Raji (cell line): ENCODE measurements around the gene RNF215.

ENCODE experiments used
- POLR2A ChIP-seq: IDR thresholded peaks from 2 replicates; pipeline ENCODE4 v1.6.1; 2011; ENCODE audit warnings: low read depth, low read length, control low read depth; ENCODE audit not compliant: insufficient read depth

Gene RNF215

GRCh38 chr22:30362651-30363281 is 24.4 kb downstream of the RNF215 start:
- TF ChIP-seq POLR2A, result no peak

DNA sequence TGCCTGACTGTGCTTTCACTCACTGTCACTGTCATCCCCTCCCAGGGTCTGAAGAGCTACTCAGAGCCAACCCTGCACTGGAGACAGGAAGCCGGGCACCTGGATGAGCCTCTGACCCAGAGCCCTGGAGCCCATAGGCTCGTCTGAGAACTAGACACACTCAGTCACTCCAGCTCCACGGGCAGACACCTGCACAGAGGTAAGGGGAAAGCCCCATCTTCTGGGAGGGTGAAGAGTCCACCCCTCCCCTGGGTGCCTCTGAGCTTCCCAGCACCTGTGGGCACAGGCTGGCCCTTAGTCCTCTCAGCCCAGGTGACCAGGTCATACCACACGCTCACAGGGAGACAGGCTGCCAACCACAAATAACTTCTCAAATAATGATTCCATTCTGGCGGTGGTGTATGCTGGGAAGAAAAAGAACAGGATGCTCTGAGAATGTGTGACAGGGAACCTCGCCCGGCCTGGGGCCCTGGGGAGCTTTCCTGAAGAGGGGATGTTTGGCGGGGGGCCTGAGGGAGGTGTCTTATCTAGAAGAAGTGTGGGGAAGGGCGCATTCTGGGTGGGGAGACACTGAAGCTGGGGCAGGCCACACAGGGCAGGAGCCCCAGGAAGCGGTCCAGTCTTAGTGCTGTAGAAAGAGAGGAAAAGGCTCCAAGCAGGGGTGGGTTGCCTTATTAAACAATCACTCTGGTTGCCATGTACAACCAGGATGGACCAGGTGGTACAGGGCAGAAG is 25.1 kb downstream of the RNF215 start:
- TF ChIP-seq POLR2A, result no peak

DNA sequence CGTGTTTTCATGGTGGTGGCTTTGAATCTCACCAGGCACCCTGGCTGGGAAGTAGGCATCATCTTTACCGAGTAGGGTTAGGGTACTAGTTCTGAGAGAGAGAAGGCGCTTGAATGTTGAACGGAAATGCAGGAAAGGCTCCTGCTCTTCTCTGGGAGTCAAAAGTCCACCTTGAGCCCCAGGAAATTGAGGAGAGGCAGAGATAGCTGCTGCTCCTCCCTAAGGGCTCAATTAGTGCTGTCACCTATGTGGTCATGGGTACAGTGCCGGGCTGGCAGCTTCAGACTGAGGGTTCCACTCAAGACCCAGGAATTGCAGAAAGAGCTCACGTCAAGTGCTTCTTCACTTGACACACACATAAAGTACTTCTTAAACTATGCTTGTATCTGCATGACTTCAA is 28.7 kb downstream of the RNF215 start:
- no peak for TF ChIP-seq POLR2A

DNA sequence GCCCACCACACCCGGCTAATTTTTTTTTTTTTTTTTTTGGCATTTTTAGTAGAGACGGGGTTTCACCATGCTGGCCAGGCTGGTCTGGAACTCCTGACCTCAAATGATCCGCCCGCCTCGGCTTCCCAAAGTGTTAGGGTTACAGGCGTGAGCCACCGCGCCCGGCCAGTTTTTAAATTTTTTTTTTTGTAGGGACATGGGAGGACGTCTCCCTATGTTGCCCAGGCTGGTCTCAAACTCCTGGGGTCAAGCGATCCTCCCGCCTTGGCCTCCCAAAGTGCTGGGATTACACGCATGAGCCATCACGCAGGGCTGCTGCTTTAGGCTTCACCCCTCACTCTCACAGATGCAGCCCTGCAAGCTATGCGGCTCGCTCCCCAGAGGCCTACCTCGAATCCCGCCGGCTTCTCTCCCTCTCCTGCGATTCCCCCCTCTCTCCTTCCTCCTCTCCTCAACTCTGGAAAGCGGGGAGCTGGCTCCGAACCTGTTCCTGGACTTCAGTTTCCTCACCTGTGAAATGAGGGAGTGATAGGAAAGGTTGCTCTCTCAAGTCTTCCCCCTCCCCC is 29.5 kb downstream of the RNF215 start:
- TF ChIP-seq POLR2A, result no peak

DNA sequence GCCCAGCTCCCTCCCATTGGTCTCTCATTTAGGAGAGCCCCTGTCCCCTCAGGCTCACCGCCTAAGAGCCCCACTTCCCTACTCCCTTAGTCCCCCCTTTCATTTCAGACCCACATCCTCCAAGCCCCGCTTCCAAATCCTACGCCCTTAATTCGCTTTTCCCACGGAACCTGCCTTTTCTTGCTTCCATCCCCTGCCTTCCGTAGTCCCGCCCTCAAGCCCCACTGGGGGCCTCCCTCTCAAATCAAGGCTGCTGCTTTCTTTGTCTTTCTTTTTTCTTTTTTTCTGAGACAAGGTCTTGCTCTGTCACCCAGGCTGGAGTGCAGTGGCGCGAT is 30.0 kb downstream of the RNF215 start:
- TF ChIP-seq POLR2A, result no peak

GRCh38 chr22:30356449-30357235 is 30.6 kb downstream of the RNF215 start, which contains the start of the genes CCDC157 and SF3A1:
TSS of gene CCDC157 (plus strand) at chr22:30357007. CDS start at chr22:30366001, 8,994 bp downstream.
TSS of gene SF3A1 (minus strand) at chr22:30356894. CDS start at chr22:30356792, 102 bp downstream.
- peak; percentile 95 for TF ChIP-seq POLR2A

DNA sequence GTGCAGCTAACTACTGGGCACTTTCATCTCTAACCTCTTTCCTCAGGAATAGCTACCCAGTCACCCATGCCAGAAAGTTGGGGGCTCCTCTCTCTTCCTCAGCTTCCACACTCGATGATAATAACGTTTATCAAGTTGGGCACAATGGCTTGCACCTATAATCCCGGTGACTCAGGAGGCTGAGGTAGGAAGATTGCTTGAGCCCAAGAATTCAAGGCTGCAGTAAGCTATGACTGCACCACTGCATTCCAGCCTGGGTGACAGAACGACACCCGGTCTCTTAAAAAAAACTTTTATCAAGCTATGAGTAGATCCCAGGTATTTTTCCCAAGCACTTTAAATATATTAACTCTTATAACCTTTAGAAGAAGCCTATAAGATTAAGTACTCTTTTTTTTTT is 32.6 kb downstream of the RNF215 start:
- TF ChIP-seq POLR2A, result no peak

DNA sequence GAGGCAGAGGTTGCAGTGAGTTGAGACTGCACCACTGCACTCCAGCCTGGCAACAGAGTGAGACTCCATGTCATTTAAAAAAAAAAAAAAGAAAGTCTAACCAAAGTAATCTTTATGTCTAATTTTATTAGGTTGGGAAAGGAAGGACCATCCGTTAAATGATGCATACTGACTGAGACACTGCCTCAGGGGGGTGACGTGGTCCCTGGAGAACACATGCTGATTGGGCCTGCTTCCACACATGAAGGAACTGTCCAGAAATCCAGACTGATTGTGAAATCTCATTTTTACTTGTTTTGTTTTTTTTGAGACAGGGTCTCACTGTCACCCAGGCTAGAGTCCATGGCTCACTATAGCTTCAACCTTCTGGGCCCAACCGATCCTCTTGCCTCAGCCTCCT is 36.0 kb downstream of the RNF215 start:
- no peak for TF ChIP-seq POLR2A

DNA sequence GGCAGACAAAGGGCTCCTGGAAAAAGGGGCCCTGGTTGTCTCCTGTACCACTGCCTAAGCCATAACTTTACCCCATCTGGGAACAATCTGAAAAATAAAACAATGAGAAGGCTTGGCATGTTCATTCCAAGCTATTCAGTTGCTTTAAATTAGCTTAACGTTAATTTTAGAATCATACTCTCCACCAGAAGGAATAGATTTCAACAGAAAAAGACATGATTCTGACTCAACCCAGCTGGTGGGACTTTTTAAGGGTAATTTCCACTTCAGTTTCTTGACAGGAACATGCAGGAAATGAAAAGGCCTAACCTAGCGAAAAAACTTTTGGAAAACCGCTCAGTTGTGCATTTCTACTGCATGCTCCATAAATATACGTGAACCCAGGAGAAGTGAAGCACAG is 38.4 kb downstream of the RNF215 start:
- no peak for TF ChIP-seq POLR2A

DNA sequence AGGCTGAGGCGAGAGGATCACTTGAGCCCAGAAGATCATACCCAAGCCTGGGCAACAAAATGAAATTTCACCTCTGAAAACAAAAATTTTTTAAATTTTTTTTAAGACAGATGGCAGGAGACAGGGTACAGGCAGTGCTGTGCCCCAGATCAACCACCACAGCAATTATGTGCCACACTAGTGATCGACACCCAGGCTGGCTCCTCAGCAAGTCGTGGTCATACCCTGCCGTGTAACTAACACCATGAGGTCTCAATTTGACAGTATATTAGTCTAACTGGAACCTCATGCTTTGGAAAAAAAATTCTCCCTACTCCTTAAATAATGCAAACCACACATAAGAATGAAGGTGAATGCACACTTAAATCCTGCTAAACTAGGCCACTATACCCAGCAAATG is 38.8 kb downstream of the RNF215 start:
- no peak for TF ChIP-seq POLR2A

DNA sequence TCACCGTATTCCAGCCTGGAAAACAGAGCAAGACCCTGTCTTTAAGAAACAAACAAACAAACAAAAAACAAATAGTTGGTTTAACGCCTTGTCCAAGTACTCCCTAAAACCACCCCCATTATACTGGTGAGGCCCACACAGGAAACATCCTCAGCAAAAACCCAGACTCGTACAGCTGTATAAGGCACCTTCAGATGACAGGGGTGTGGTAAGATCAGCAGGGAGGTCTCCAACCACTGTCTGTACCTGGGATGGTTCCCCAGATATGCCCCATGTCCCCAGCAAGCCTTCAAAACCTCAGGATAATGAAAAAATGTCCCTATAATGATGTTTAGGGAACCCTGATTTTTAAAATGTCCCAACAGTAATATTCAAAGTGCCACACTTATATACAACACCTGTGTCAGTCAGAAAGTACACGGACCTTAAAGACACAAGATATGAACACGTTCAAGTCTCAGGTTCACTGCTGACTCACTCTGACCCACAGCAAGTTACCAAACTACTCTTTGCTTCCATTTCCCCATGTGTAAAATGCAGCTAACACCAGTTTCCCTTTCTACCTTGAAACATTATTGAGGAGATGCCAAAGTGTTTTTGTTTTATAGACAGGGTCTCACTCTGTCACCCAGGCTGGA is 39.8 kb downstream of the RNF215 start:
- no peak for TF ChIP-seq POLR2A

DNA sequence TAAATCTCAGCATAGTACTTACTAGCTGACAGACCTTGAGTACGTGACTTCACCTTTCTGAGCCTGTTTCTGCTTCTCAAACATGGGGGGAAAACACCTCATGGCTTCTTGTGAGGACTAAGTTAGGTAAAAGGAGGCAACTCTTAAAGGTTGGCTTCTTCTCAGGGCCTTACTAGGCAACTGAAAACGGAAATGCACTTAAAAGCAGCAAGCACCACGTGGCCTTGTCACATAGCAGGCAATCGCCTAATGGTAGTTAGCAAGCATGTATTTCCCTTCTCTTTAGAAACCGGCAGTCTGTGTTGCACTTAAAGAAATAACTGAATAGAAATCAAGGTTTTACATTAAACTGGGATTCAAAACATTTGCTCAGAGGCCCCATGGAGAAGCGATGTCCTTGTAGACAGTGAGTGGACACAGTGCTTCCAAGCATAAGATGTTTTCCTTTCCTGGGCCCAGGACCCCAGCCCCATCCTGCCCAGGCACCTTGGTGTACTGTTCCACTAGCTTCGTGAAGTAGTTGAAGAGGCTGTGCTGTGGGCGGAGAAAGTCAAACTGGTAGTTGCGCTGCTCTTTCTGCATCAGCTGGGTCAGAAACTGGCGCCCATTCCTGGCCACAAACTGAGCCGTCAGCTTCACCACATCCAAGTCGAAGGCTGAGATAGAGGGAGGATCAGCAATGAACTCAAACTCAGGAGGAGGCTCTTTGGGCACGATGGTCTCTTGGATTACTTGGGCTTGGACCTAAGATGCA is 42.6 kb downstream of the RNF215 start:
- no peak for TF ChIP-seq POLR2A

DNA sequence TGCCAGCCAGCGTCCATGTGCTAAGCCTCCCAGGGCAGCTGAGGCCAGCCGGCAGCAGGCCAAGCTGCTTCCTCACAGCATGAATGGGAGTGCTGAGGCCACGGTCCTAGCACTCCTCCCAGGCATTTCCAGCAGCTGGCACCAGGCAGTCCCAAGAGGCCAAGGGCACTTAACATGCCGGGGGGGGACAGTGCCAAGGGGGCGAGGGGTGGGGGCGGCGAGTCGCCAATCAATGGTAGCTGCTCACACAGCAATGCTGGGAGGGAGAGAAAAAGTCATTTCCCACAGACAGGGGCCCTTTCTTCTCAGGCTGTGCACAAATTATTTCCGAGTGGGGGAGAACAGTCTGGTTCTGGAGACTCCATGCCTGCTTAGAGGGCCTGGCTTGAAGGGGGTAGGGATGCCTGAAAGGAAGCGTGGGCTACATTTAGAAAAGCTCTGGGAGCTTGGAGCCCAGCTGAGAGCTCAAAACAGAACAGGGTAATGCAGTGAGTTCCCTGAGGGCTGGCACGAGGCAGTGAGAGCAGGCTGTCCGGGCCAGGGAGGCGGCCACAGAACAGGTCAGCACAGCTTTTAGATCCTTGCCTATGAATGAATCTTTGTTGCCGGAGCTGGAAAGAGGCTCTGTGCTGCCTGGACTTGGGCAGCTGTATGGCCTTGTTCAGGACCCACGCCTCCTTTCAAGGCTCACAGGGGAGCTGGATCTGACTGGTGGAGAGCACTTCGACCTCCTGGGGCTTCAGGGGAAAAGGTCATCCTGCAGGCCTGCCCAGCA is 46.1 kb downstream of the RNF215 start:
- no peak for TF ChIP-seq POLR2A

DNA sequence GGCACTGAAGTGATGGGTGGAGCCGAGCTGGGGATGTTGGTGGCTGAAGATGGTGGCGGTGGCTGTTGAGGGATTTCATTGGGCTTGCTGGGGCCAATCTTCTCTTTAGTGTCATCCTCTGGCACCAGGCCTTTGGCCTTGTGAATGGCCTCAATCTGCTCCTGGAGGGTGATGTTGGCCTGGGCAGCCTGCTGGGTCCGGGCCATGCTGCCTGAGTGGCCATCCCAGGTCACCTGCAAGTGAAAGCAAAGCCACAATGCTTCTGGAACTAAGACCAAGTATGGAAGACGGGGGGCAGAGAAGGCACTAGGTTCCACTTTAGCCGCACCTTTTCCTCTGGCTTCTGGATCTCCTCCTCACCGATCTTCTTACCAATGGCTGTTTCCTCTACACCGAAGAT is 48.4 kb downstream of the RNF215 start:
- TF ChIP-seq POLR2A, result no peak

DNA sequence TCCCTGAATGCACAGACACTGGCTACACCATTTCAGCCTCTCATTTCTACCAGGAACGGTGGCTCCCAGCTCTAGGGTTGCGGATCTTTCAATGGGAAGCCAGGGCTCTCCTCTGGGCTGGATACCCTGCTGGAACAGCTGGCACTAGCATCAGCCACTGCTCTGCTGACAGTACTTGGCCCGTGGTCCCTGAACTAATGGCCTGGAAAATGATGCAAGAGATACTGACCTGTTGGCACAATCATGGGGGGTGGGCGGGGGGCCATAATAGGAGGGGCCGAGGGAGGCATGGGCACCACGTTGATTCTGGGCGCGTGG is 49.8 kb downstream of the RNF215 start:
- TF ChIP-seq POLR2A, result no peak
